K562 (cell line): ENCODE measurements around the gene MICAL2. TPM values are rescaled to one million over a fixed set of nuclear protein-coding genes. Genes with fewer than 3 reads are reported as not detected.

Source experiments
- ARNT ChIP-seq, 2 experiments: fragments of 450-650 bp; IDR thresholded peaks; 2 replicates each; pipeline ENCODE4 v1.6.1; 2016; ENCODE audit warnings: mild to moderate bottlenecking in 1 of 2
- FOSL1 ChIP-seq: fragments of 200-800 bp; sonication (Bioruptor generic); conservative IDR thresholded peaks from 2 replicates; pipeline ENCODE4 v1.6.1; 2016; ENCODE audit warnings: missing genetic modification characterization, missing compliant biosample characterization
- FOXJ2 ChIP-seq: fragments of 200-800 bp; sonication (Bioruptor generic); IDR thresholded peaks from 2 replicates; pipeline ENCODE4 v1.6.1; 2016; ENCODE audit warnings: missing genetic modification characterization, missing compliant biosample characterization
- MAFG ChIP-seq: fragments of 450-650 bp; conservative IDR thresholded peaks from 2 replicates; pipeline ENCODE4 v1.6.1; 2016; ENCODE audit warnings: missing genetic modification characterization, missing compliant biosample characterization
- MEF2D ChIP-seq: conservative IDR thresholded peaks from 2 replicates; pipeline ENCODE4 v1.6.1; 2016; ENCODE audit warnings: low read depth, missing genetic modification characterization, missing compliant biosample characterization
- NFE2 ChIP-seq: IDR thresholded peaks from 2 replicates; pipeline ENCODE4 v1.6.1; 2014; ENCODE audit warnings: antibody characterized with exemption, low read depth
- NR2C2 ChIP-seq, 2 experiments: fragments of 200-800 bp in 1 of 2; sonication (Bioruptor generic) in 1 of 2; sonication (generic) in 1 of 2; formaldehyde crosslinking in 1 of 2; IDR thresholded peaks; 2 replicates each; pipeline versions ENCODE4 v1.6.1 to v1.8.0; 2016 to 2022; ENCODE audit warnings: mild to moderate bottlenecking in 1 of 2, missing compliant biosample characterization in 1 of 2, missing genetic modification characterization in 1 of 2, missing genetic modification reagents in 1 of 2
- RFX1 ChIP-seq: fragments of 450-650 bp; IDR thresholded peaks from 2 replicates; pipeline ENCODE4 v1.6.1; 2016; ENCODE audit warnings: mild to moderate bottlenecking, moderate library complexity
- SMARCA4 ChIP-seq: fragments of 450-650 bp; IDR thresholded peaks from 2 replicates; pipeline ENCODE4 v1.6.1; 2016
- SOX6 ChIP-seq: fragments of 450-650 bp; IDR thresholded peaks from 2 replicates; pipeline ENCODE4 v1.6.1; 2014; ENCODE audit warnings: mild to moderate bottlenecking
- TCF3 ChIP-seq: sonication (generic); formaldehyde crosslinking; IDR thresholded peaks from 2 replicates; pipeline ENCODE4 v1.4.0; 2020; ENCODE audit warnings: mild to moderate bottlenecking, missing genetic modification reagents
- polyA plus RNA-seq, 8 experiments: library from polyadenylated mRNA; depleted of rRNA in 4 of 8; stranded (reverse) in 5 of 8; unstranded in 3 of 8; fragments of >200 nt; fragmentation: Nextera tagmentation in 2 of 8; fragmentation: Illumina TruSeq in 1 of 8; extraction: Ambion mirVana in 2 of 8; extraction: Trizol in 1 of 8; gene quantifications; 2 replicates each; pipeline versions ENCODE4 v1.2.1 to v1.2.3, GENCODE V29; 2011 to 2014; ENCODE audit warnings: inconsistent platforms in 1 of 8, missing spikeins in 1 of 8
- total RNA-seq, 7 experiments: library from RNA; depleted of rRNA in 6 of 7; stranded (reverse); fragments of >200 nt in 6 of 7; fragmentation: Illumina TruSeq in 2 of 7; extraction: Trizol in 2 of 7; gene quantifications; 2 replicates each; pipeline versions ENCODE4 v1.2.1 to v1.2.3, GENCODE V29; 2011 to 2021; ENCODE audit warnings: low replicate concordance in 1 of 7
- TF ChIP-seq, protein P1 (sequence below): fragments of 450-650 bp; IDR thresholded peaks from 2 replicates; pipeline ENCODE4 v1.6.1; 2016; ENCODE audit warnings: mild to moderate bottlenecking, moderate library complexity
- TF ChIP-seq, protein P2 (sequence below): fragments of 250-450 bp; sonication (Bioruptor Pico); IDR thresholded peaks from 2 replicates; pipeline ENCODE4 v1.4.0; 2020
- TF ChIP-seq, protein P3 (sequence below): fragments of 450-650 bp; IDR thresholded peaks from 2 replicates; pipeline ENCODE4 v1.6.1; 2014; ENCODE audit warnings: low read depth, mild to moderate bottlenecking, moderate library complexity, borderline replicate concordance

MICAL2 gene
- total and polyA plus RNA-seq, 9 of the 15 experiments (the other 6 are each of a cell fraction or from before 2014, with no cell fraction given), result 4.7 to 64.2 (median 33.6) TPM

- TF ChIP-seq, protein P1, sequence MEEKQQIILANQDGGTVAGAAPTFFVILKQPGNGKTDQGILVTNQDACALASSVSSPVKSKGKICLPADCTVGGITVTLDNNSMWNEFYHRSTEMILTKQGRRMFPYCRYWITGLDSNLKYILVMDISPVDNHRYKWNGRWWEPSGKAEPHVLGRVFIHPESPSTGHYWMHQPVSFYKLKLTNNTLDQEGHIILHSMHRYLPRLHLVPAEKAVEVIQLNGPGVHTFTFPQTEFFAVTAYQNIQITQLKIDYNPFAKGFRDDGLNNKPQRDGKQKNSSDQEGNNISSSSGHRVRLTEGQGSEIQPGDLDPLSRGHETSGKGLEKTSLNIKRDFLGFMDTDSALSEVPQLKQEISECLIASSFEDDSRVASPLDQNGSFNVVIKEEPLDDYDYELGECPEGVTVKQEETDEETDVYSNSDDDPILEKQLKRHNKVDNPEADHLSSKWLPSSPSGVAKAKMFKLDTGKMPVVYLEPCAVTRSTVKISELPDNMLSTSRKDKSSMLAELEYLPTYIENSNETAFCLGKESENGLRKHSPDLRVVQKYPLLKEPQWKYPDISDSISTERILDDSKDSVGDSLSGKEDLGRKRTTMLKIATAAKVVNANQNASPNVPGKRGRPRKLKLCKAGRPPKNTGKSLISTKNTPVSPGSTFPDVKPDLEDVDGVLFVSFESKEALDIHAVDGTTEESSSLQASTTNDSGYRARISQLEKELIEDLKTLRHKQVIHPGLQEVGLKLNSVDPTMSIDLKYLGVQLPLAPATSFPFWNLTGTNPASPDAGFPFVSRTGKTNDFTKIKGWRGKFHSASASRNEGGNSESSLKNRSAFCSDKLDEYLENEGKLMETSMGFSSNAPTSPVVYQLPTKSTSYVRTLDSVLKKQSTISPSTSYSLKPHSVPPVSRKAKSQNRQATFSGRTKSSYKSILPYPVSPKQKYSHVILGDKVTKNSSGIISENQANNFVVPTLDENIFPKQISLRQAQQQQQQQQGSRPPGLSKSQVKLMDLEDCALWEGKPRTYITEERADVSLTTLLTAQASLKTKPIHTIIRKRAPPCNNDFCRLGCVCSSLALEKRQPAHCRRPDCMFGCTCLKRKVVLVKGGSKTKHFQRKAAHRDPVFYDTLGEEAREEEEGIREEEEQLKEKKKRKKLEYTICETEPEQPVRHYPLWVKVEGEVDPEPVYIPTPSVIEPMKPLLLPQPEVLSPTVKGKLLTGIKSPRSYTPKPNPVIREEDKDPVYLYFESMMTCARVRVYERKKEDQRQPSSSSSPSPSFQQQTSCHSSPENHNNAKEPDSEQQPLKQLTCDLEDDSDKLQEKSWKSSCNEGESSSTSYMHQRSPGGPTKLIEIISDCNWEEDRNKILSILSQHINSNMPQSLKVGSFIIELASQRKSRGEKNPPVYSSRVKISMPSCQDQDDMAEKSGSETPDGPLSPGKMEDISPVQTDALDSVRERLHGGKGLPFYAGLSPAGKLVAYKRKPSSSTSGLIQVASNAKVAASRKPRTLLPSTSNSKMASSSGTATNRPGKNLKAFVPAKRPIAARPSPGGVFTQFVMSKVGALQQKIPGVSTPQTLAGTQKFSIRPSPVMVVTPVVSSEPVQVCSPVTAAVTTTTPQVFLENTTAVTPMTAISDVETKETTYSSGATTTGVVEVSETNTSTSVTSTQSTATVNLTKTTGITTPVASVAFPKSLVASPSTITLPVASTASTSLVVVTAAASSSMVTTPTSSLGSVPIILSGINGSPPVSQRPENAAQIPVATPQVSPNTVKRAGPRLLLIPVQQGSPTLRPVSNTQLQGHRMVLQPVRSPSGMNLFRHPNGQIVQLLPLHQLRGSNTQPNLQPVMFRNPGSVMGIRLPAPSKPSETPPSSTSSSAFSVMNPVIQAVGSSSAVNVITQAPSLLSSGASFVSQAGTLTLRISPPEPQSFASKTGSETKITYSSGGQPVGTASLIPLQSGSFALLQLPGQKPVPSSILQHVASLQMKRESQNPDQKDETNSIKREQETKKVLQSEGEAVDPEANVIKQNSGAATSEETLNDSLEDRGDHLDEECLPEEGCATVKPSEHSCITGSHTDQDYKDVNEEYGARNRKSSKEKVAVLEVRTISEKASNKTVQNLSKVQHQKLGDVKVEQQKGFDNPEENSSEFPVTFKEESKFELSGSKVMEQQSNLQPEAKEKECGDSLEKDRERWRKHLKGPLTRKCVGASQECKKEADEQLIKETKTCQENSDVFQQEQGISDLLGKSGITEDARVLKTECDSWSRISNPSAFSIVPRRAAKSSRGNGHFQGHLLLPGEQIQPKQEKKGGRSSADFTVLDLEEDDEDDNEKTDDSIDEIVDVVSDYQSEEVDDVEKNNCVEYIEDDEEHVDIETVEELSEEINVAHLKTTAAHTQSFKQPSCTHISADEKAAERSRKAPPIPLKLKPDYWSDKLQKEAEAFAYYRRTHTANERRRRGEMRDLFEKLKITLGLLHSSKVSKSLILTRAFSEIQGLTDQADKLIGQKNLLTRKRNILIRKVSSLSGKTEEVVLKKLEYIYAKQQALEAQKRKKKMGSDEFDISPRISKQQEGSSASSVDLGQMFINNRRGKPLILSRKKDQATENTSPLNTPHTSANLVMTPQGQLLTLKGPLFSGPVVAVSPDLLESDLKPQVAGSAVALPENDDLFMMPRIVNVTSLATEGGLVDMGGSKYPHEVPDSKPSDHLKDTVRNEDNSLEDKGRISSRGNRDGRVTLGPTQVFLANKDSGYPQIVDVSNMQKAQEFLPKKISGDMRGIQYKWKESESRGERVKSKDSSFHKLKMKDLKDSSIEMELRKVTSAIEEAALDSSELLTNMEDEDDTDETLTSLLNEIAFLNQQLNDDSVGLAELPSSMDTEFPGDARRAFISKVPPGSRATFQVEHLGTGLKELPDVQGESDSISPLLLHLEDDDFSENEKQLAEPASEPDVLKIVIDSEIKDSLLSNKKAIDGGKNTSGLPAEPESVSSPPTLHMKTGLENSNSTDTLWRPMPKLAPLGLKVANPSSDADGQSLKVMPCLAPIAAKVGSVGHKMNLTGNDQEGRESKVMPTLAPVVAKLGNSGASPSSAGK, result peak; percentile 47; the same call in 1 of the 2 replicates
- peak; percentile 93 for TF ChIP-seq MEF2D
- peak; percentile 31 for TF ChIP-seq RFX1
- peak; percentile 52 for TF ChIP-seq NFE2
- TF ChIP-seq, protein P2, sequence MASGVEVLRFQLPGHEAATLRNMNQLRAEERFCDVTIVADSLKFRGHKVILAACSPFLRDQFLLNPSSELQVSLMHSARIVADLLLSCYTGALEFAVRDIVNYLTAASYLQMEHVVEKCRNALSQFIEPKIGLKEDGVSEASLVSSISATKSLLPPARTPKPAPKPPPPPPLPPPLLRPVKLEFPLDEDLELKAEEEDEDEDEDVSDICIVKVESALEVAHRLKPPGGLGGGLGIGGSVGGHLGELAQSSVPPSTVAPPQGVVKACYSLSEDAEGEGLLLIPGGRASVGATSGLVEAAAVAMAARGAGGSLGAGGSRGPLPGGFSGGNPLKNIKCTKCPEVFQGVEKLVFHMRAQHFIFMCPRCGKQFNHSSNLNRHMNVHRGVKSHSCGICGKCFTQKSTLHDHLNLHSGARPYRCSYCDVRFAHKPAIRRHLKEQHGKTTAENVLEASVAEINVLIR (CRISPR knock-in tag), result no peak
- TF ChIP-seq NR2C2 (CRISPR knock-in tag; IDR thresholded peaks at IDR 0.05), result no peak
- TF ChIP-seq NR2C2 (tag; IDR thresholded peaks at IDR 0.05), result peak; percentile 51
- TF ChIP-seq FOXJ2 (tag), result peak; percentile 45; the same call in 1 of the 2 replicates
- no peak for TF ChIP-seq ARNT (IDR thresholded peaks at IDR 0.05)
- TF ChIP-seq SMARCA4, result peak; percentile 58; the same call in 1 of the 2 replicates
- TF ChIP-seq FOSL1 (tag), result peak; percentile 27; the same call in 1 of the 2 replicates
- TF ChIP-seq MAFG (tag), result 0 out of 2 replicates have a peak, but pooled peaks have one; percentile 32
- TF ChIP-seq TCF3 (CRISPR knock-in tag), result peak; percentile 56
- TF ChIP-seq SOX6, result peak; percentile 55
- TF ChIP-seq, protein P3, sequence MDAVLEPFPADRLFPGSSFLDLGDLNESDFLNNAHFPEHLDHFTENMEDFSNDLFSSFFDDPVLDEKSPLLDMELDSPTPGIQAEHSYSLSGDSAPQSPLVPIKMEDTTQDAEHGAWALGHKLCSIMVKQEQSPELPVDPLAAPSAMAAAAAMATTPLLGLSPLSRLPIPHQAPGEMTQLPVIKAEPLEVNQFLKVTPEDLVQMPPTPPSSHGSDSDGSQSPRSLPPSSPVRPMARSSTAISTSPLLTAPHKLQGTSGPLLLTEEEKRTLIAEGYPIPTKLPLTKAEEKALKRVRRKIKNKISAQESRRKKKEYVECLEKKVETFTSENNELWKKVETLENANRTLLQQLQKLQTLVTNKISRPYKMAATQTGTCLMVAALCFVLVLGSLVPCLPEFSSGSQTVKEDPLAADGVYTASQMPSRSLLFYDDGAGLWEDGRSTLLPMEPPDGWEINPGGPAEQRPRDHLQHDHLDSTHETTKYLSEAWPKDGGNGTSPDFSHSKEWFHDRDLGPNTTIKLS, result 0 out of 2 replicates have a peak, but pooled peaks have one; percentile 30
These were observed 67.4 kb downstream of the MICAL2 start (continued) for GRCh38 chr11:12177739-12178338.
